Measurements from ENCODE around the gene OTX1.
"Not testable (repeated sequence)": the region's sequence is repeated elsewhere in the genome, so short reads cannot be mapped to it uniquely, and the experiment has no call there.

Gene OTX1

DNA sequence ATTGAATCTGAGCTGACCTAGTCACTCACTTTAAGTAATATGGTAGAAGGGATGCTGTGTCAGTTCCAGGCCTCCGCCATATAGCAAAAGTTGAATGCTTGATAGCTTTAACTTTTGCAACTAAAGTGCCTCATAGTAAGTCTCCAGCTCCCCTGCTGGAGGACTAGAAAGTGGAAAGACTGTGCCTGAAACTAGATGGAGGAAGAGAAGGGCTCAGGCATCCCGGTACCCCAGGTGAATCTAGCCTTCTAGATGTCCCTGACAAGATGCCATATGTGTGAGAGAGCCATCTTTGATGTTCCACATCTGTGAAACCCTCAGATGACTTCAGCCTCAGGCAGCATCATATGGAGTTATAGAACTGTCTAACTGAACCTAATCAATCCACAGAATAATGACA is 21.0 kb downstream of the OTX1 start:
- no peaks in the 10 kb centered on the region for H4K20me1 ChIP-seq (ENCODE audit: insufficient read depth, low read length, poor library complexity, severe bottlenecking)
- no peak overlapping the region for H3K4me3 ChIP-seq (ENCODE audit: low read length, poor library complexity, severe bottlenecking)
- H3K9me2 ChIP-seq (replicated peaks; ENCODE audit: low read depth, low read length) = no peaks in the 10 kb centered on the region
- no peaks in the 10 kb centered on the region for H3K9me3 ChIP-seq (ENCODE audit: insufficient read depth, low read depth, low read length)
- no peak overlapping the region for H2AFZ ChIP-seq (ENCODE audit: low read length)
- H3K4me2 ChIP-seq (ENCODE audit: low read depth, low read length, poor library complexity, severe bottlenecking) = no peak overlapping the region
- H3F3A ChIP-seq (ENCODE audit: low read depth) = no peaks in the 10 kb centered on the region
- no peaks in the 10 kb centered on the region for H3K36me3 ChIP-seq (ENCODE audit: insufficient read depth, low read length)
- no peak overlapping the region for H3K9ac ChIP-seq (ENCODE audit: low read depth, low read length, poor library complexity, severe bottlenecking)
- H3K4me1 ChIP-seq (ENCODE audit: insufficient read depth, low read length, poor library complexity, severe bottlenecking) = no peaks in the 10 kb centered on the region
- TF ChIP-seq EZH2phosphoT487 (IDR thresholded peaks at IDR 0.05; ENCODE audit: borderline replicate concordance) = no peak
- TF ChIP-seq, protein P1, sequence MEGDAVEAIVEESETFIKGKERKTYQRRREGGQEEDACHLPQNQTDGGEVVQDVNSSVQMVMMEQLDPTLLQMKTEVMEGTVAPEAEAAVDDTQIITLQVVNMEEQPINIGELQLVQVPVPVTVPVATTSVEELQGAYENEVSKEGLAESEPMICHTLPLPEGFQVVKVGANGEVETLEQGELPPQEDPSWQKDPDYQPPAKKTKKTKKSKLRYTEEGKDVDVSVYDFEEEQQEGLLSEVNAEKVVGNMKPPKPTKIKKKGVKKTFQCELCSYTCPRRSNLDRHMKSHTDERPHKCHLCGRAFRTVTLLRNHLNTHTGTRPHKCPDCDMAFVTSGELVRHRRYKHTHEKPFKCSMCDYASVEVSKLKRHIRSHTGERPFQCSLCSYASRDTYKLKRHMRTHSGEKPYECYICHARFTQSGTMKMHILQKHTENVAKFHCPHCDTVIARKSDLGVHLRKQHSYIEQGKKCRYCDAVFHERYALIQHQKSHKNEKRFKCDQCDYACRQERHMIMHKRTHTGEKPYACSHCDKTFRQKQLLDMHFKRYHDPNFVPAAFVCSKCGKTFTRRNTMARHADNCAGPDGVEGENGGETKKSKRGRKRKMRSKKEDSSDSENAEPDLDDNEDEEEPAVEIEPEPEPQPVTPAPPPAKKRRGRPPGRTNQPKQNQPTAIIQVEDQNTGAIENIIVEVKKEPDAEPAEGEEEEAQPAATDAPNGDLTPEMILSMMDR (conservative IDR thresholded peaks at IDR 0.05; ENCODE audit: low read length) = no peak
- H3K27me3 ChIP-seq (ENCODE audit: insufficient read depth, low read length, poor library complexity, severe bottlenecking) = no peaks in the 10 kb centered on the region
- no peaks in the 10 kb centered on the region for H3K79me2 ChIP-seq (ENCODE audit: insufficient read depth, low read length)

DNA sequence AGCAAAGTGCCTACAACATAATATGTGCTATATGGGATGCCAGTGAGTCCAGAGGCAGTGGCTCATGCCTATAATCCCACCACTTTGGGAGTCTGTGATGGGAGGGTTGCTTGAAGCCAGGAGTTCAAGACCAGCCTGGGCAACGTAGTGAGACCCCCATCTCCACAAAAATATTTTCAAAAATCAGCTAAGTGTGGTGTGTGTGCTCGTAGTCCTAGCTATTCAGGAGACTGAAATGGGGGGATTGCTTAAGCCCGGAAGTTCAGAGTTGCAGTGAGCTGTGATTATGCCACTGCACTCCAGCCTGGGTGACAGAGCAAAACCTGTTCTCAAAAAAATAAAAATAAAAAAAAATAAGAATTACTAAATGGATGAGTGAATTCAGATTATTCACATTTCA is 23.4 kb downstream of the OTX1 start:
- H3K4me3 ChIP-seq (ENCODE audit: low read length, poor library complexity, severe bottlenecking) = no peak overlapping the region

DNA sequence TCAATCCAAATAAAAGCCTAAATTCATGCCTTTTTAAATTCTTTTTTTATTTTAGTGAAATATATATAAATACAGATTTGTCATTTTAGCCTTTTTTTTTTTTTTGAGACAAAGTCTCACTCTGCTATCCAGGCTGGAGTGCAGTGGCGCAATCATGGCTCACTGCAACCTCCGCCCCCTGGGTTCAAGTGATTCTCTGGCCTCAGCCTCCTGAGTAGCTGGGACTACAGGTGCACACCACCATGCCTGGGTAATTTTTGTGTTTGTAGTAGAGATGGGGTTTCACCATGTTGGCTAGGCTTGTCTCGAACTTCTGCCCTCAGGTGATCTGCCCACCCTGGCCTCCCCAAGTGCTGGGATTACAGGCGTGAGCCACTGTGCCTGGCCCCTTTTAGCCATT is 23.8 kb downstream of the OTX1 start:
- not testable (repeated sequence) for H3F3A ChIP-seq (ENCODE audit: low read depth); H3K36me3 ChIP-seq (ENCODE audit: insufficient read depth, low read length); H3K9me2 ChIP-seq (replicated peaks; ENCODE audit: low read depth, low read length); H3K4me1 ChIP-seq (ENCODE audit: insufficient read depth, low read length, poor library complexity, severe bottlenecking); H3K79me2 ChIP-seq (ENCODE audit: insufficient read depth, low read length); H3K27me3 ChIP-seq (ENCODE audit: insufficient read depth, low read length, poor library complexity, severe bottlenecking); H3K9ac ChIP-seq (ENCODE audit: low read depth, low read length, poor library complexity, severe bottlenecking); H3K4me2 ChIP-seq (ENCODE audit: low read depth, low read length, poor library complexity, severe bottlenecking); H2AFZ ChIP-seq (ENCODE audit: low read length); H3K4me3 ChIP-seq (ENCODE audit: low read length, poor library complexity, severe bottlenecking); H3K9me3 ChIP-seq (ENCODE audit: insufficient read depth, low read depth, low read length); H4K20me1 ChIP-seq (ENCODE audit: insufficient read depth, low read length, poor library complexity, severe bottlenecking)

More for the DNA sequence above, 23.4 kb downstream of the OTX1 start:
- no peaks in the 10 kb centered on the region for H3K36me3 ChIP-seq (ENCODE audit: insufficient read depth, low read length)
- H3K9ac ChIP-seq (ENCODE audit: low read depth, low read length, poor library complexity, severe bottlenecking) = no peak overlapping the region
- no peaks in the 10 kb centered on the region for H3K27me3 ChIP-seq (ENCODE audit: insufficient read depth, low read length, poor library complexity, severe bottlenecking)
- no peaks in the 10 kb centered on the region for H3K9me3 ChIP-seq (ENCODE audit: insufficient read depth, low read depth, low read length)
- H3K4me1 ChIP-seq (ENCODE audit: insufficient read depth, low read length, poor library complexity, severe bottlenecking) = peaks cover 3% of the 10 kb centered on the region
- H3F3A ChIP-seq (ENCODE audit: low read depth) = no peaks in the 10 kb centered on the region
- H3K4me2 ChIP-seq (ENCODE audit: low read depth, low read length, poor library complexity, severe bottlenecking) = no peak overlapping the region
- no peak for TF ChIP-seq EZH2phosphoT487 (IDR thresholded peaks at IDR 0.05; ENCODE audit: borderline replicate concordance)
- TF ChIP-seq, protein P1 (conservative IDR thresholded peaks at IDR 0.05; ENCODE audit: low read length) = no peak
- no peak overlapping the region for H2AFZ ChIP-seq (ENCODE audit: low read length)
- no peaks in the 10 kb centered on the region for H3K79me2 ChIP-seq (ENCODE audit: insufficient read depth, low read length)
- H3K9me2 ChIP-seq (replicated peaks; ENCODE audit: low read depth, low read length) = no peaks in the 10 kb centered on the region
- no peaks in the 10 kb centered on the region for H4K20me1 ChIP-seq (ENCODE audit: insufficient read depth, low read length, poor library complexity, severe bottlenecking)

DNA sequence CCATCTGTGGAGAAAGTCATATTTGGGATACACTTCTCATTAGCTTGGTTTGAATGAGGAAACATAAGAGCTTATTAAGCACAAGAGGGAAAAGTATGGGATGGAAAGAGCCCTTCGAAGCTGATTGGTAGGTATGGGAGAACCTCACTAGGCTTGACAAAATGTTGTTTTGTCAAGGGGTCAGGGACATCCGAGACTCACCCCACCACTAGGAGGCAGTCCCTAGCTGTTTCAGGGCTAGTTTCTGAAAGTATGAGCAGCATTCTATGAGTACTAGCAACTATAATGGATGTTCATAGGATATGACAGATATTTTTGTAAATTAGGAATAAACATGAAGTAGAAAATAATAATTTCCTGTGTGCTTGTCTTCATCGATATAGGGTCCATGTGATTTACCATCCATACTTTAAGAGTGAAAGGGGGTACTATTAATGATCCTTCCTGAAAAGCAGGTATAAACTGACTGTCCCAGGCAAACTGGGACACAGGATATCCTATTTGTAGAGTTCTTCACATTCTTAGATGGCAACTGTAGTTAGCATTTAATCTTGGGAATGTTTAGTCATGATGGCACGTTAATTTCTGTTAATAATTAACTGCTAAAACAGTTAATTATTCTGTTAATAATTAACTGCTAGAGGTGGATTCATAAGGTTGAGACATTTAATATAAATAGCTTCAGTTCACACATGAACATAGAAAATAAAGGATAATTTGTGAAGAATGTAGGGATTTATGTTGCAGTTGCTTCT is 28.4 kb downstream of the OTX1 start:
- H3K4me1 ChIP-seq (ENCODE audit: insufficient read depth, low read length, poor library complexity, severe bottlenecking) = peaks cover 3% of the 10 kb centered on the region
- no peaks in the 10 kb centered on the region for H3K79me2 ChIP-seq (ENCODE audit: insufficient read depth, low read length)
- no peaks in the 10 kb centered on the region for H3K9me2 ChIP-seq (replicated peaks; ENCODE audit: low read depth, low read length)
- no peak overlapping the region for H3K4me3 ChIP-seq (ENCODE audit: low read length, poor library complexity, severe bottlenecking)
- H3F3A ChIP-seq (ENCODE audit: low read depth) = no peaks in the 10 kb centered on the region
- no peak overlapping the region for H3K9ac ChIP-seq (ENCODE audit: low read depth, low read length, poor library complexity, severe bottlenecking)
- H3K9me3 ChIP-seq (ENCODE audit: insufficient read depth, low read depth, low read length) = no peaks in the 10 kb centered on the region
- TF ChIP-seq, protein P1 (conservative IDR thresholded peaks at IDR 0.05; ENCODE audit: low read length) = peak; percentile 93
- no peak for TF ChIP-seq EZH2phosphoT487 (IDR thresholded peaks at IDR 0.05; ENCODE audit: borderline replicate concordance)
- H3K27me3 ChIP-seq (ENCODE audit: insufficient read depth, low read length, poor library complexity, severe bottlenecking) = no peaks in the 10 kb centered on the region
- H2AFZ ChIP-seq (ENCODE audit: low read length) = peak overlapping the region; percentile 51; the same call in 1 of the 2 replicates
- no peaks in the 10 kb centered on the region for H4K20me1 ChIP-seq (ENCODE audit: insufficient read depth, low read length, poor library complexity, severe bottlenecking)
- no peaks in the 10 kb centered on the region for H3K36me3 ChIP-seq (ENCODE audit: insufficient read depth, low read length)
- H3K4me2 ChIP-seq (ENCODE audit: low read depth, low read length, poor library complexity, severe bottlenecking) = no peak overlapping the region

All from Loucy (cell line).